CD4-positive, alpha-beta T cell treated with Interleukin-2 at 100 ng/mL for 4 hours (primary cell): ENCODE data around the gene ATOX1.
"Not testable (repeated sequence)": the region's sequence is repeated elsewhere in the genome, so short reads cannot be mapped to it uniquely, and the experiment has no call there.

Experiments used
- DNase-seq: peaks from one replicate; pipeline ENCODE4 v3.0.0-alpha.2; 2020; ENCODE audit warnings: low spot score

ATOX1 gene

DNA sequence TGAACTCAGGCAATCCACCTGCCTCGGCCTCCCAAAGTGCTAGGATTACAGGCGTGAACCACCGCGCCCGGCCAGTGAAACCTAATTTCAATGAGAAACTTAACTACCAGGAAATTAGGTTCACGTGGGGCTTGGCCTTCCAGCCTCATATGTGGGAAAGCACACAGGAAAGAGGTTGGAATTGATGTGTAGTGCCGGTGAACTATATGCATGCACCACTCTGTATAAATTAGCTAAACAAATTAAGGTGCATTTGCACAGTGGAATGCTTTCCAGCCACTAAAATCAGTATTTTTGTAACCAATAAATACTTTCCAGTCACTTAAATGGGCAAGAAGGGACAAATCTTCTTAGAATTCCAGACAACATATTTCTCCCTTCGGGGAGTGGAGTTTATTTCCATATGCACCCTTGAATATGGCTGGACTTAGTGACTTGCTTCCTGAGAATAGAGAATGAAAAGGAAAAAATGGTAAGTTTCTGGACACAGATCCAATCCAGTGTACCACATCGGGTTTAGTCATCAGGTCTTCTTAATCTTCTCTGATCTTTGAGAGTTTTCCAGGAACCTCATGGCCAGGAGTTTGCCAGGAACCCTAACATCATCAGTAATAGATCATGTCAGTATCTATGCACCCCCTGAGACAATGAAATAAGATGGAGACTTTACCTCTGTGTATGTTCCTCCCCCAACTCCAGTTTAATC, 24.9 kb downstream of the ATOX1 start:
- DNase-seq: no peak

DNA sequence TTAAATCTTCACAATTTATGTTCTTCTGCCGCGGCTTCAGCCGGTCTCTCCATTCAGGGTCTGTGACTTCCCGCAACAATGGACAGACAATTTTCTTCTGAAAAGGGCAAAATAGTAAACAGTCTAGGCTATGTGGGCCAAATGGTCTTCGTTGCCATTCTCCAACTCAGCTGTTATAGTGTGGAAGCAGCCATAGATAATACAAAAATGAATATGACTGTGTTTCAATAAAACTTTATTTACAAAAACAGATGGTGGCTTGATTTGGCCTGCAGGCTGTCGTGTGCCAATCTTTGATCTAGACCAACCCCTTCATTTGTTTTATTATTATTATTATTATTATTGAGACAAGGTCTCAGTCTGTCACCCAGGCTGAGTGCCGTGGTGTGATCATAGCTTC, 28.1 kb downstream of the ATOX1 start:
- no peak for DNase-seq

DNA sequence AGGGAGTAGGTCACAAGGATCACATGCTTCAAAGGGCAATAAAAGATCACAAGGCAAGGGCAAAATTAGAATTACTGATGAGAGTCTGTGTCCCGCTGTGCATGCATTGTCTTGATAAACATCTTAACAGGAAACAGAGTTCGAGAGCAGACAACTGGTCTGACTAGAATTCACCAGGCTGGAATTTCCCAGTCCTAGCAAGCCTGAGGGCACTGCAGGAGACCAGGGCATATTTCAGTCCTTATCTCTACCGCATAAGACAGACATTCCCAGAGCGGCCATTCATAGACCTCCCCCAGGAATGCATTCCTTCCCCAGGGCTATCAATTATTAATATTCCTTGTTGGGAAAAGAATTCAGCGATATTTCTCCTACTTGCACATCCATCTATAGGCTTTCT, 28.8 kb downstream of the ATOX1 start:
- DNase-seq: not testable (repeated sequence)

- no peak for DNase-seq
Observed at GRCh38 chr5:151724360-151724759, 34.1 kb downstream of the ATOX1 start.

DNA sequence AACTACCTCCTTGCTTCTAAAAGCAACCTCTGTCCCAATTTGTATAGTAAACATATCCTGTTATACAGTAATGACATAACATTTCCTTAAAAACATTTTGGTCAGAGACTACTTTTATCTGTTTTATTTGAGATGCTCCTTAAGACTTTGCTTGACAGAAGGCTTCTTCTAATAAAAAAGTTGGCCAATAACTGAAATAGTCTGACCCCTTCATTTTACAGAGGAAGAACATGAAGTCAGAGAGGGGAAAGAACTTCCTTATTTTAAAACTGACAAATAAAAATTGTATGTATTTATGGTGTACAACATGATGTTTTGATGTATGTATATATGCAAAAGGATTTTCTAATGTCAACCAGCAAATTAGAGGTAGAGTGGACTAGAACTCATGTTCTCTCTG, 35.9 kb downstream of the ATOX1 start:
- no peak for DNase-seq

DNA sequence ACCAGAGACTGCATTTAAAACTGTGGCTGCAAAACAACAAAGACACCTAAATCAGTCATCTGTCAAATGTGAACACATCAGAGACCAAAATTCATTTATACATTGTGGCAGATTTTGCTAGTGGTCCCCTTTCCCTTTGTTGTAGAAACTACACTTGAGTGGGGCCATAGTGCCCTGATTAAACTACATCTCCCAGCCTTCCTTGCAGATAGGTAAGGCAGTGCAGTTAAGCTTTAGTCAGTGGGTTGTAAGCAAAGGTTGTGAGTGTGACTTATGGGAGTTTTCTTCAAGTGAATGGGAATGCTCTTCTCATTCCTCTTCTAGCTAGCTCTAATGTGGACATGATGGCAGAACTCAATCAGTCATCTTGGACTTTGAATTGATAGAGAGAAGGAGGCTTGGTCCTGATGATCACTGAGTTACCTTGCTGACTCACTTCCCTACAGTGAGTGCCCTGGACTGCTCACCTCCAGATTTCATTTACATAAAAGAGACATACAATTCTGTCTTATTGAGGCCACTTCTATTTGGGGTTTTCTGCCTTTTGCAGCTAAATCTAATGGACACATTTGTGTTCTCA, 36.5 kb downstream of the ATOX1 start:
- DNase-seq: no peak

GRCh38 chr5:151721087-151721646, 37.3 kb downstream of the ATOX1 start:
- DNase-seq: no peak

- DNase-seq: no peak
Observed at GRCh38 chr5:151720215-151720614, 38.2 kb downstream of the ATOX1 start.

- DNase-seq: no peak
Observed at GRCh38 chr5:151719228-151720000, 39.0 kb downstream of the ATOX1 start.

- no peak for DNase-seq
Observed at GRCh38 chr5:151718646-151719045, 39.8 kb downstream of the ATOX1 start.

GRCh38 chr5:151718153-151718552, 40.3 kb downstream of the ATOX1 start:
- no peak for DNase-seq

- no peak for DNase-seq
Observed at GRCh38 chr5:151717416-151717815, 41.0 kb downstream of the ATOX1 start.

- DNase-seq: no peak
Observed at GRCh38 chr5:151709109-151709735, 49.2 kb downstream of the ATOX1 start.

GRCh38 chr5:151708126-151708525, 50.3 kb downstream of the ATOX1 start:
- no peak for DNase-seq

GRCh38 chr5:151707567-151707966, 50.9 kb downstream of the ATOX1 start:
- DNase-seq: no peak

GRCh38 chr5:151706906-151707305, 51.5 kb downstream of the ATOX1 start:
- no peak for DNase-seq

DNA sequence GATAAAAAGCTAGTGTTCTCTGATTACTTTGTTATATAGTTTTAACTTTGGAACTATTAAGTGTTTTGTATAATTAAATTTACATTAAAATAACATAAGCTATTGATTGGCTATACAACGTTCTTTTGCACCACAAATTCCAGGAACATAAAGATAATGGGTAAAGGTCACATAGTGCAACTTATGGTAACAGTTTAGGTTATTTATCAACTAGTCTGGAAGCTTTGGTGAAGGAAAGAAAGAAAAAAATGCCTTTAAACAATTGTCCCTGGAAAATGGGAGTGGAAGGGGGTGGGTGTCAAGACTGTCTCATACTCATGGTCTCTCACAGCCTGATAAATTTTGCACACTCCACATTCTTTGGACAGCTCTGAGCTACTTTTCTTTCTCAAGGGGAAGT, 54.7 kb downstream of the ATOX1 start:
- no peak for DNase-seq

DNA sequence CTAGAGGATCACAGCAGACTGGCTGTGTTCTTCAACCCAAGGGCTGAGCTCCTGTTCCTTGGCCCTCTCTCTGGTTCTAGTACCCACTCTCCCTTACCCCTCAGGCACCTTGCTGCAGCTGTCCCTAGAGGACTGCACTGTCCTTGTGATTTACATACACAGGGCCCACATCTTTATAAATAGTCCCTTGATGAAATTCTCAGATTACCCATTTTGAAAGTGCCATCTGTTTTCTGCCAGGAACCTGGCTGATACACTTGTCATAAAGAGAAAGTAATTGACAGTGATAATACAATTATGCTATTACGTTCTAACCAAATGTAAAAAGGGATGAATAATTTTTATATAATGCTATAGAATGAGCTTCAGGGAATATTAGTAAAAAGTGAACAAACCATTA, 55.2 kb downstream of the ATOX1 start:
- DNase-seq: no peak

DNA sequence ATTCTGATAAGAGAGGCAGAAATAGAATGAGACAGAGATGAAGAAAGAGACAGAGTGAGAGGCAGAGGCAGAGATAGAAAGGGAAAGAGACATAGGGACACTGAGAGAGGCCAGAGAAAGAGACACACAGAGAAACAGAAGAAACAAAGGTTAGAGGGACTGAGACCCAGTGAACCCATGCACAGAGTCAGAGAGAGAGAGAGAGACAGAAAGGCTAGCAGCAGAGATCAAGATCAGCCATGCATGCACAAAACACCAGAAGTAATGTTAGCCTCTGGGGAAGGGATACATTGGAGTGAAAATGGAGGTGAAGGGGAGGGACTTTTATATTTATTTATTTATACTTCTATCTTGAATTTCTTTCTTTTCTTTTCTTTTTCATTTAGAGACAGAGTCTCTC, 57.6 kb downstream of the ATOX1 start:
- DNase-seq: no peak

DNA sequence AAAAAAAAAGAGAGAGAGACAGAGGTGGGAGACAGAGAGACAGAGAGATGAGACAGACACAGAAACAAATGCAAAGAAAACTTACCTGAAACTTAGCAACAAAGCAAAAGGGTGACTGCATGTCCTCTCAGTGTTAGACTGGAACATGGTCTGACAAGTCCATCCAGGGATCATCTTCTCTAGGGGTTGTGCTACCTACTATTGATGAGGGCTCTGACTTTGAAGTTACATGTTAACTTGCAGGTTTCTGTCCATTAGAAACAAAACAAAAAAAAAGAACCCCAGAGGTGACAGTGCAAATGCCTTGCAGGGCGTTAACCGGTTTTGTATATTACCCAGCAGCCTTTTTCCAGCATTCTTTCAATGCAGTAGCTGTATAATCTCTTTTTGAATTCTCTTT, 58.1 kb downstream of the ATOX1 start:
- no peak for DNase-seq

GRCh38 chr5:151699071-151699901, 59.1 kb downstream of the ATOX1 start:
- no peak for DNase-seq

- DNase-seq: not testable (repeated sequence)
Observed at GRCh38 chr5:151698081-151698480, 60.4 kb downstream of the ATOX1 start.
